Hippocampal formation (tissue), 2 donors: Measurements from ENCODE around the gene WNT2.
"Not testable (repeated sequence)": the region's sequence is repeated elsewhere in the genome, so short reads cannot be mapped to it uniquely, and the experiment has no call there.

Experiments used
- DNase-seq, 2 donors: peaks; one replicate each; lab custom pipeline; 2025; lab: John Stamatoyannopoulos, UW

Gene WNT2

DNA sequence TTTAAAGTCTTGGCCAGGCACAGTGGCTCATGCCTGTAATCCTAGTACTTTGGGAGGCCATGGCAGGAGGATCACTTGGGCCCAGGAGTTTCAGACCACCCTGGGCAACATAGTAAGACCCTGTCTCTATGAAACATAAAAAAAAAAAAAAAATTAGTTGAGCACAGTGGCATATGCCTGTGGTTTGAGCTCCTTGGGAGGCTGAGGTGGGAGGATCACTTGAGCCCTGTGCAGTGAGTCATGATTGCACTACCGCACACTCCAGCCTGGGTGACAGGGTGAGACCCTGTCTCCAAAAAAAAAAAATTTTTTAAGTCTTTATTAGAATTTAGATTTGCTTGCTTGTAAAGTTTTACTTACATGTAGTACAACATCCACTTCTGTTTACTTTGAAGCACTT lies 14.0 kb downstream of the WNT2 start:
- no peak for DNase-seq

DNA sequence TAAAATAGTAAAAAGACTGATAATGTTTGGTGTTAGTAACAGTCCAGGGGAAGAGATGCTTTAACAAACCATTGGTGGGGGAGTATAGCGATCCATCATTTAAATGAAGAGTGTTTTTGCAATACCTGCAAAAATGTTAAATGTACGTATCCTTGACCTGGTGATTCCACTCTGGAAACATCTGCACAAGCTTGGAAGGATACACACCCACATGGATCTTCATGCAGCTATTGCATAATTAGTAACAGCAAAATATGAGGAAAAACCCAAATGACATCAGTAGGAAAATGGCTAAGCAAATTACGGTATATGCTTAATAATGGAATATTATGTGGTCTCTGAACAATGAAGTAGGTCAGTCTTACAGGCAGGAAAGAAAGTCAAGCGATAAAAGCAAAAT lies 20.5 kb downstream of the WNT2 start:
- DNase-seq, result no peak

DNA sequence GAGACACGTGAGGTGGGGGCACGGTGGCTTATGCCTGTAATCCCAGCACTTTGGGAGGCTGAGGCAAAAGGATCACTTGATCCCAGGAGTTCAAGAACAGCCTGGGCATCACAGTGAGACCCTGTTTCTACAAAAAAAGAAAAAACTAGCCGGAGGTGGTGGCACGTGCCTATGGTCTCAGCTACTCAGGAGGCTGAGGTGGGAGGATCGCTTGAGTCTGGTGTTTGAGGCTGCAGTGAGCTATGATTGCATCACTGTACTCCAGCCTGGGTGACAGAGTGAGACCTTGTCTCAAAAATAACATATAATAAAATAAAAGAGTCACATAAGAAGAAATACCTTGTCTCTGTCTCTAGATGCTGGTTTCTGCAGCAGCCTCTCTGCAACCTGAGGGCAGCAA lies 22.4 kb downstream of the WNT2 start:
- not testable (repeated sequence) for DNase-seq

DNA sequence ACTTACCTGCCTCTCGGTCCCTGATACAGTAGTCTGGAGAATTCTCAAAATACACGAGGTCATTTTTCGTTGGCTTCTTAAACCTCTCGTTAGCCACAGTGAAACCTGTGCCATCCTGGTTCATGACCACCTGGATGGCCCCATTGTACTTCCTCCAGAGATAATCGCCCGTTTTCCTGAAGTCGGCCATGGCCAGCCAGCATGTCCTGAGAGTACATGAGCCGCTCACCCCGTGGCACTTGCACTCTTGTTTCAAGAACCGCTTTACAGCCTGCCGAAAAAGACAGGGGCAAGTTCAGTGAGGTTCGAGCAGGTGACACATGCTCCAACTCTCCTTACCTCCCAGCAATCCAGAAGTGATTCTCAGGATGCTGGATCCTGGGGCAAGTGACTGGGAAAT lies 25.3 kb downstream of the WNT2 start:
- DNase-seq, result no peak

DNA sequence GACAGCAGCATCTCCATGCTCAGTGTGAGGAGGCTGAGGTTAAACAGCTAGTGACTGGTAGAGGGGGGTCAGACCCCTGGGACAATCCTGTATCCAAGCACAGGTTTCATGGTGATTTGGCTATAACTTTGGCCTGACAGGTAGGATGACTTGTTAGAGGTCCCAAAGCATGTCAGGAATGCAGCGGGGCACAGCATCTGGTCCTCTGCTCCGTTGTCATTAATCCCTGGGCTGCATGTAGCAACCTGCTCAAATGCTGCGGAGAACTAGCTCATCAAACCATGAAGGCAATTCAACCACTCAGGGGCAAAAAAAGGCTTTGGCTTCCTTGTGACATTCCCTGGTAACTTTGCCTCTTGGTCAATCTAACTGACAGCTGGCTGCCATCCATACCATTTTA lies 26.8 kb downstream of the WNT2 start:
- DNase-seq, result no peak

DNA sequence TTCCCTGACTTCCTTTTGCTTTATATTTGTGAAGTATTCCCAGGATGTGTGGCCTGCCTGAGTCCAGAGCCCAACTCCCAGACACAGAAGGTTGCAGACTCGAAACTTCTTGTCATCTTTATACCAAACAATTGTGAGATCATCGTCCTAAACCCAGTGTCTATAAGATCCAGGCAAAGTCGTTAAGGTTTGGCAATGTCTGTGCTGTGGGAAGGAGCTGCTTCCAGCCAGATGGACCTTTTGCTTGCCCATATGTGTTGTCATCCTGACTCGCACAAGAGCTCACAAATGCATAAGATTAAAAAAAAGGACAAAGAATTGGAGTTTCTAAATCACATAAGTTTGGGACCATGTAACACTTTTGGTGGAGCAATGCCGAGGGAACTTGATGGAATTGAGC lies 37.0 kb downstream of the WNT2 start:
- DNase-seq, result no peak

DNA sequence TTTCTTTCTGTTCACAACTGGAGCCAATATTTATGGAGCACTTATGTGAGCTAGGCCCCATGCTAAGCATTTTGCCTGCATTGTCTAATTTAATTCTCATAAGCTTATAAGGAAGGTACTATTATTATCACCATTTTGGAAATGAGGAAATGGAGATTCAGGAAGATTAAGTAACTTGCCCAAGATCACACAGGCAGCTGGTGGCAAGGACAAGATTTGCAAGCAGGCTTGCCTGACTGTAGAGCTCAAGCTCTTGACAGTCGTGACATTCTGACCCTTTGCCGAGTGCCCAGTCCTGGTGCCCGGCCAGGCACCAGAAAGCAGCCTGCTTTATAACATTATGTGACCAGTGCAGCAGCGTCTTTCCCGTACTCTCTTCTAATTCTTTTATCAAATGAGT lies 38.2 kb downstream of the WNT2 start:
- no peak for DNase-seq

DNA sequence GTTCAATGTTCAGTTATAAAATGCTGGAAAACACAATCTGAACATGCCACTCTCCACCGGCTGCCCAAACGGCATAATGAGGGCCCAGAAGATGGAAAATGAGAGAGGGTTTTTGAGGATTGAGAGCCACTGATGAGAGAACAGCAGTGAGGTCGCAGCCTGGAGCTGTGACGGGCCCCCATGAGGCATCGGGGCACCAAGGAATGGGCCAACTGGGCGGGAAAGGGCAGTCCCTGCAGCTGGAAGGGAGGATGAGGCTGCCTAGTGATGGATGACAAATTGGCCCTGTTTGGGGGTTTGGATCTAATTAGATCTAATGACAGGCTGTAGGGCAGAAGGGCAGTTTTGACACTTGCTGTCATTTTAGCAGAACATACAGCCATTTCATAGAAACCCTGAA lies 39.1 kb downstream of the WNT2 start:
- DNase-seq, result no peak

DNA sequence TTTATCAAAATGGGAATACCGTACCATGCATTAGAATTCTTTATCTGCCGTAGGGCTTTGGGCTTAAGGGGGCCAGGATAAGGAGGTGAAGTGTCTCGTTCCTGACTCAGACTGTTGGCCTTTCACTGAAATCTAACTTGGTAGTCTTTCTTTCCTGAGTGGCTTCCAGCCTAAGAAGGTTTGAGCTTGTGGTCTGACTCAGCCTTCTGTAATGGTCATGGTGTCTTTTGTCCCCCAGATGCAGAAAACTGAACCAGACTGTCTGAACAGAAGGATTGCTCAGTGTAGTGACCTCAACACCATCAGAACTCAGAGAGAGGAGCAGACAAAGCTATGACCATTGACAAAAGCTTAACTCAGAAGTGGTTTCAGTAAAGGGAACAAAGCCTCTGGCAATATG lies 39.5 kb downstream of the WNT2 start:
- no peak for DNase-seq

DNA sequence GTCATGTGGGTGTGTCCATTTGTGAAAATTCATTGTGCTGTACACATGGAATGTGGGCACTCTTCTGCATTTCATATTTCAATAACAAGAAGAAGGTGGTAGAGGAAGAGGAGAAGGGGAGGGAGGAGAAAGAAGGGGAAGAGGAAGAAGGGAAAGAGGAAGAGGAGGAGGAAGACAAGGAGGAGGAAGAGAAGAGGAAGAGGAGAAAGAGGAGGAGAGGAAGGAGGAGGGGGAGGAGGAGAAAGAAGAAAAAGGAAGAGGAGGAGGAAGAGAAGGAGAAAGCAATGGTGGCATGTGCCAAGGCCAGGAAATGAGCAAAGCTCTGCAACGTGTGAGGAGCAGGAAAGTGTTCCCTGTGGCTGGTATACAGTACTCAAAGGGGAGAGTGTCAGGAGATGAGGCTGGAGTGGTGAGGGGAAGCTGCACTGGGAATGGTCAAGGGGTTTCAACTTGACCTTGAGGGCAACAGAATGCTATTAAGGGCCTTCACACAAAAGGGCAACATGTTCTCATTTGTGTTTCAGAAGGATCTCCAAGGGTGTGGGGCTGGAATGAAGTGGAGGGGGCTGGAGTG lies 40.5 kb downstream of the WNT2 start:
- DNase-seq, result no peak

DNA sequence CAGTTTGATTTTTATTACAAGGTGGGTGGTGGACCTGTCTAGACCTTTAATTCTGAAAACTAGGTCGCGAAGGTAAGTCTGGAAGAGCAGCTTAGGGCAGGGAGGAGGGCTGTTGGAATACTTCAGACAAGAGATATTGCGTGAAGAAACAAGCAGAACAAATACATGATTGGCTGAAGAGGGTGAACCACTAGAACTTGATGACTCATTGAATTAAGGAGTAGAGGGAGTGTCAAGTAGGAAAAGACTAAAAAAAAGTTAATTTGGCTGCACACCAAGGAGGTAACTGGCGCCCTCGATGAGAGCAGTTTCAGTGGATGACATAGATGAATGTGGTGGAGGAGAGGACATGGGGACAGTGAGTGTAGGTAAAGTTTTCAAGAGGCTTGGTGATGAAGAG lies 41.3 kb downstream of the WNT2 start:
- DNase-seq, result no peak

DNA sequence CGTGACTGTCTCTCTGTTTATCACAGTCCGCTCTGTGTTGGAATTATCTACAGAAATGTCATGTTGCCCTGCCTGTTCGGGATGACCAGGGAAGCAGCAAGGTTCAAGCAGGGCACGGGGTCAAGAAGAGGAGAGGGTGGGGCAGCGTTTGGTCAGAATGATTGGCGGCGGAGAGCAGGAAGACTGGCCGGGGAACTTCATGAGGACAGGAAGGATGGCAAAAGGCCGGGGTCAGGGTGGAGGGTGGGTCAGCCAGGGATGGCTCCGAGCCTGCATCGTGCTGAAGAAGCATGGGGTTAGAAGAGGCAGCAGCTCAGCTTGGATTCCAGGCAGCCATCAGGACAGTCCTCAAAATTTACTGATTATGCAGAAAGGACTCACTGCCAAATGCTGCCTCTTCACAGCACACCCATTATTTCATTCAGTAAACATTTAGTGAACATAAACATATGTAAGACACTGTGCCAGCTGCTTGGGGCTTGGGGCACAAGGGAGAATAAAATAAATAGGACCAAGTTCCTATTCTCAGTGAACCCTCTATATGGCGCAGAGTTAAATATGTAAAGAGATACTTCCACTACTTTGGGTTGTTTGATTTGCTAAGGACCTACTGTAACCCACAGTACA lies 42.8 kb downstream of the WNT2 start:
- DNase-seq, result no peak

DNA sequence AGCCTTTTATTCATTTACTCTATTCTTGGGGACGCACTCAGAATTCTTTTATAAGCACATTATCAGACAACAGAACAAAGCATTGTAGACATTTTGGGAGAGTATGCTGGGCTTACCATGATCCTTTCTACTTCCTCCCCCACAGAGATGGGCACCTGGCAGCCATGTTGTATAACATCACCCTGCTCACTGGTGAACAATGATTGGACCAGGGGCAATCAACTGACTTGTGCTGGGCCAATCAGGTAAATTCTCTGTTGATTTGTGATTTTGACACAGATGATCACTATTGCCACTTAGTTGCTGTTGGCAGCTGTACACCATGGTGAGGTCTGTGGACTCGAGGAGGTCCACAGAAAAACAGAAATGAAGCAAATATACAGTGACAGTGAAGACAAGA lies 43.7 kb downstream of the WNT2 start:
- no peak for DNase-seq

DNA sequence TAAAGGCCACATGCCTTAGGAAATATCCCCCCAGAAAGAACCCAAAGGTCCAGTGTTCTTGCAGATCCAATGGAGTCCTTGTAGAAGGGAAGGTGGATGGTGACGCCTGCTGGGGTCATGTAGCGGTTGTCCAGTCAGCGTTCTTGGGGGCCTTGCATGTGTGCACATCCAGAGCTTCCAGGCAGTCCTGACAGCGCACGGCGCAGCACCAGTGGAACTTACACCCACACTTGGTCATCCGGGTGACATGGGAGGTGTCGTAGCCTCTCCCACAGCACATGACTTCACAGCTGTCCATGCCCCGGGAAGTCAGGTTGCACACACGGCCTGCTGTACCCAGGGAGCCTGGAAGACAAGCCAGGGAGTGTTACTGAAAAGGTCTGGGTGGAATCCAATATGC lies 44.8 kb downstream of the WNT2 start:
- DNase-seq, result no peak

DNA sequence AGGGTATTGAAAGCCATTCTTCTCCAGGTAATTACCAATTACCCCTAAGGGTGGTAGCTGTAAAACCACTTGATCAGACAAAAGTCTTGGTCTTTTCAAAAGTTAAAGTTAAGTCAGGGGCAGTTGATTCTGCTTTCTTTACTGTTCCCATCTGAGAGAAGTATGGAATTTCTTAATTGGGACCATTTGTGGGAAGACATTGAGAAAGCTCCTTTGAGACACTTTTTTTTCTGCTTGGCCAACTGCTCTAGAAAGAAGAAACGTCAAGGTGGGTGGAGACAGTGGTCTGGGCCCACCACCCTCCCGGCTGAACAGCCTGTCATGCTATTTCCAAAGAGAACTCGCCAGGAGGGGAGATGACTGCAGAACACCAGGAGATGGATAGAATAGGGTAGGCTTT lies 45.3 kb downstream of the WNT2 start:
- no peak for DNase-seq

DNA sequence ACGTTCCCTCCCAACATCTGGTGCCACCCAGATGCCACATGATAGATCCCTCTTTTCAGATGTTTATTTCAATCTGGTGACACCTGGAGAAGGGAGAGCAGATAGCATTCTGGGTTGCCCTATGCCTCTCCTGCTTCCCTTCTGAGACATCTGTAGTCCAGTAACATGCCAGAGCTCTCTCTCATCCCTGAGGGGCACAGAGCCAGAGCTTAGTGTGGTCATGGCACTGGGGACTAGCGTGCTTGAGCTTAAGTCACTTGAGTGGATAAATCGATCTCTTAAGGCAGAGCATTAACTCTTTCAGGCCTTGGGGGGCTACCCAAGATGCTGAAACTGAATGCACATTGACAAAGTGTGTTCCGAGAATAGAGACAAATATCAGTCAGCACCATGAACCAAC lies 47.9 kb downstream of the WNT2 start:
- DNase-seq, result no peak

DNA sequence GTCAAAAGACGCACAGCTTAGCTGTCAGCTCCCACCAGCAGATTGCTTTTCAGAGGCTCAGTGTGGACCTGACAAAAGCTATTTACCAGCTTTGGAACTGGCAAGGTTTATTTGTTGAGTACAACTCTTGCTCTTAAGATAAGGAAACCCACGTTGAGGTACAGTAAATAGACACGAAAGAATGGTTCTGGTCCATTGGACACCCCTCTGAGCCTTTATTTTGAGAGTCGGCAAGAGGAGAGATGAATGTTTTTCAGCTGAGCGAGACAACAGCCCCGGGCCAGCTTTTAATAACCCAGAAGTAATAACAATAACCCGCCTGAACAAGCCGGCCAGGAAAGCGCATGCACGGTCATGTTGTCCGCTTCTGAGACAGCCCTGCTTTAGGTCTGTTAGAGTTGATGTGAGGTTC lies 49.0 kb downstream of the WNT2 start:
- no peak for DNase-seq

DNA sequence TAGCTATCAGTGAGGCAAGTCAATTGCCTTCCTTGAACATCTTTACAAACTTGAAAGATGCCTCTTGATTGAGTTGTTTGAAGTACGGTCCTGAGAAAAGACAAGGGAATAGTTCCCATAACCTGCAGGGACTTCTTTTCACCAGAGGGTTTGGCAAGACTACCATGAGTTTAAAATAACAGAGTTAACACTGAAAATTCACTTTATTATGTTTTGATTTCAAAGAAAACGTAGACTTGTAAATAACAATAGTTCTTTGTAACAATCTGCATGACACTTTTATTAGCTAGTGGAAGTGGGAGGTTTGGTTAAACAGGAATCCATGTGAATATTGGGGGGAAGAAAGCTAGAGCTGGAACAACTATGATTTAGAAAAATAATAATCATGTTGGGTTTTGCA lies 49.5 kb downstream of the WNT2 start:
- DNase-seq, result no peak

DNA sequence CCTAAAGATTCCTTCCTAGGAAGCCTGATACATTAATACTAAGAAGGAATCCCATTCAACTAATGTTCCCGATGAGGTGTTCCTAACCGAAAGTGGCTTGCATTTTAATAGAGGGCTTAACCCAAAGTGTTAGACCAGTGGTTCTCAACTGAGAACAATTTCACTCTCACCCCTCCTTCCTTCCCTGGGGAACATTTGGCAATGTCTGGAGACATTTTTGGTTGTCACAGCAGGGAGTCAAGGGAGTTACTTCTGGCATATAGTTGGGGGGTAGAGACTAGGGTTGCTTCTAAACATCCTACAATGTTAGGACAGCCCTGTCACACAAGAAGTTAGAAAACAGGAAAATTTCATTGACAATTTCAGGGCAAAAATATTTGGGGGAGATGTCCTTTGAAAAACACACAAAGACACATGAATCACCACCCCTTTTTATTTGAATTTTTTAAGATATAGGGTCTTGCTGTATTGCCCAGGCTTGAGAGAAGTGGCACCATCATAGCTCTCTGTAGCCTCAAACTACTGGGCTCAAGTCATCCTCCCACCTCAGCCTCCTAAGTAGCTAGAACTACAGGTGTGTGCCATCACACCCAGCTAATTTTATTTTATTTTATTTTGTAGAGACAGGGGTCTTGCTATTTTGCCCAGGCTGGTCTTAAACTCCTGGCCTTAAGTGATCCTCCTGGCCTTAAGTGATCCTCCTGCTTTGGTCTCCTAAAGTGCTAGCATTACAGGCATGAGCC lies 50.7 kb downstream of the WNT2 start:
- no peak for DNase-seq

DNA sequence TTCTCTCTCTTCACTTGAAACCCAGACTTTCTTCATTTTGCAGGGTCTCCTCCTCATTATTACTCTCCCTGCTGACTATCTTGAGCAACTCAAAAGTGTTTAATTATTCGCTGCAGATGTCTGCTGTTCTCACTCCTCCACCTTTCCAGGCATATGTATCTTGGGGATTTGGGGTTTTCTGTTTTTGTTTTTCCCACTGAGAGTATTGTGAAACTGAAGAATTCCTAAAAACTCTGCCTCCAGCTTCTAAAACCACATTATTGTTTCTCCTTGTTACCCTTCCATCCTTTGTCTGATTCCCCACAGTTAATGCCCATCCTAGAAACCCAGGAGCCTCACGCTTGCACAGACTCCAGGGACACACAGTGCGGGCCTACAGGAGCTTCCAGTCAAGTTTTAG lies 51.3 kb downstream of the WNT2 start:
- no peak for DNase-seq

DNA sequence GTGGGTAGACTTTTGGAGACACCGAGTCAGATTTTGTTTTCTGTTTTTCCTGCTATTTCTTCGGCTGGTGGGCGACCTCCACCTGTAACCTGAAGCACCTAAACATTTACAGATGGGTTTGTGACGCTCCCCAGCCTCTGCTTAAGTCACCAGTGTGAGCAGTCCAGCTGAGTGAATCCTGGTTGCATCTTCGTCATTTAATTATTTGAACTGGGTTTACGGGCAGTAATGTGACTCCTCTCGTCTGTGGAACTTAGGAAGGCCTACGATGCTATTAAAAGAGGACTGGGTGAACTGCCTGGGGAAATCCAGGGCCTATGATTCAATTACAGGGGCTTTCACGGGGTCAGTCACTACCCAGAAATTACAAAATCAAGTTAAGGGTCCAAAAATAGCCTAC lies 52.5 kb downstream of the WNT2 start:
- DNase-seq, result no peak

DNA sequence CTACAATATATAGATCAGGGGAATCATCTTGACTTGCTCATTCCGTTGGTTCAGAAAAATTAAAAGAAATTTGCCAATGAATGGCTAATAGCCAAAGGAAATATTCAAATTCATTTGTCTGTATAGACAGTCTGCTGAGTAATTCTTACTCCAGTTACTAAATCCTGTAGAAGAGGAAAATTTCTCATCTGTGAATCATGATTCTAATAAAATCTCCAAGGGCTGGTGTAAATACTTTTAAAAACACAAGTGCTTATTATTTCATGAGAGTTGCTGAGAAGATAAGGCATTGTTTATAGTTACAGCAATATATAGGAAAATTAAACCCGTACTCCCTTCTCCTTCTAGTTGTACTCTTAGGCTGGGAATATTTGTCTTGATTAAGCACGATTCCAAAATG lies 53.0 kb downstream of the WNT2 start:
- no peak for DNase-seq

DNA sequence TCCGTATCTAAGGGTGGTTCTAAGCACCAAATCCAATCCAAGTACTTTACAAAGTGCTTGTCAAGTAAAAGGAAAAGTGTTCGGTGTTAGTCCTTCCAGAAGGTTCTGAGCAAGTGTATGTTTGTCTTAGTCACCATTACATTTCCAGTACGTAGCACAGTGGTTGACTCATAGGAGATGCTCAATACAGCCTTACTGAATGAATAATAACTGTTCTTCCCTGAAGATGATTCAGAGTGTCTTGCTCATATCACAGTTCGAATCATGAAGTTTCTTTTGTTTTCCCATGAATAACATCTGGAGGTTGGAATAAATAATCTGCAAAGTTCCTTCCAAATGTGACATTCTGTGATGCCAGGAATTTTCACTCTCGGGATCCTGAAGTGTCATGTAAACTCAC lies 53.4 kb downstream of the WNT2 start:
- DNase-seq, result no peak

DNA sequence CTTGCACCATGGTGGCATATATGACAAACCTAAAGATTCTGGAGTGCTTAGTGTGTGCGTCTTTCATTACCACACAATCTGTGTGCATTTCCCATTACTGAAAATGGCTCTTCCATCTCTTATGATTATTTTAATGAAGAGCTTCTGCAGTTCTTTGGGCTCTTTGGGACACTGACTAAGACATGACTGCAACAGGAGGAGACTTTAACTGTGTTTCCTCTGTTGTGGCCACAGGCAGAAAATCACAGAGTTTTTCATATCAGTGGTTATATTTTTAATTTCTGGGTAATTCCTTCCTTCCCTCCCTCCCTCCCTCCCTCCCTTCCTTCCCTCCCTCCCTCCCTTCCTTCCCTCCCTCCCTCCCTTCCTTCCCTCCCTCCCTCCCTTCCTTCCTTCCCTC lies 58.1 kb downstream of the WNT2 start:
- DNase-seq, result no peak
